HepG2 (cell line): ENCODE data around the gene MINDY2. TPM values are rescaled to one million over a fixed set of nuclear protein-coding genes. Genes with fewer than 3 reads are reported as not detected.

ENCODE experiments used
- ATAC-seq: fragments of 200-7000 bp; cut with Tn5 transposase; 3 replicates; pipeline ENCODE4 v1.9.1; 2020; ENCODE audit warnings: mild to moderate bottlenecking, moderate library complexity
- BruUV-seq: library from RNA; stranded (reverse); fragments of 400-500 nt; replicated peaks from 2 replicates; lab custom pipeline; 2021; lab: Mats Ljungman, UMichigan
- CTCF ChIA-PET: fragments of 300-600 bp; formaldehyde crosslinking; extraction: SDS; loops from one replicate; lab custom pipeline; 2021; ENCODE audit warnings: low total read pairs, inconsistent platforms, low intra/inter-chr PET ratio; lab: Yijun Ruan, JAX
- POLR2A ChIA-PET: fragments of 350-600 bp; sonication (Branson Sonifier 250); formaldehyde crosslinking; loops from one replicate; lab custom pipeline; 2020; ENCODE audit warnings: antibody characterized with exemption, inconsistent platforms; lab: Yijun Ruan, JAX
- DNase-seq: peaks from one replicate; pipeline ENCODE4 v3.0.0-alpha.2; 2015; ENCODE audit warnings: low spot score
- FAIRE-seq: peaks from 3 replicates; lab custom pipeline; 2011; peaks lifted over from hg19 to GRCh38; lab: Jason Lieb, UNC
- H2AFZ ChIP-seq: one replicate; pipeline ENCODE4 v1.6.1; 2011; ENCODE audit warnings: low read length, inconsistent platforms
- H3K27ac ChIP-seq: fragments of 300-600 bp; 3 replicates; pipeline ENCODE4 v1.8.0; 2011; ENCODE audit warnings: mixed run types, mild to moderate bottlenecking, mixed read lengths, low read length, inconsistent platforms; ENCODE audit not compliant: insufficient read depth; ENCODE audit errors: extremely low read length
- H3K27me3 ChIP-seq, 2 experiments: fragments of 200-600 bp in 1 of 2; 2 replicates in 1 of 2; 3 replicates in 1 of 2; pipeline versions ENCODE4 v1.6.0 to v1.8.0; 2011; ENCODE audit warnings: low read length in 2 of 2, mild to moderate bottlenecking in 2 of 2, moderate library complexity in 2 of 2, inconsistent platforms in 1 of 2; ENCODE audit not compliant: insufficient read depth in 2 of 2, control insufficient read depth in 1 of 2
- H3K36me3 ChIP-seq, 2 experiments: fragments of 200-600 bp in 1 of 2; replicated peaks in 1 of 2; 2 replicates in 1 of 2; 3 replicates in 1 of 2; pipeline versions ENCODE4 v1.5.1 to v1.8.0; 2011; ENCODE audit warnings: low read length in 2 of 2, inconsistent platforms in 1 of 2; ENCODE audit not compliant: insufficient read depth in 2 of 2, control insufficient read depth in 1 of 2
- H3K4me1 ChIP-seq: 2 replicates; pipeline ENCODE4 v1.5.1; 2012; ENCODE audit warnings: low read length, inconsistent platforms; ENCODE audit not compliant: insufficient read depth
- H3K4me2 ChIP-seq: 2 replicates; pipeline ENCODE4 v1.6.0; 2011; ENCODE audit warnings: low read depth, low read length, inconsistent platforms
- H3K4me3 ChIP-seq, 3 experiments: fragments of 200-600 bp in 1 of 3; sonication (generic), shearing (Covaris generic) in 1 of 3; replicated peaks in 1 of 3; 2 replicates each; pipeline ENCODE4 v1.5.1; 2011 to 2016; ENCODE audit warnings: low read length in 3 of 3, inconsistent platforms in 2 of 3, low read depth in 2 of 3, mild to moderate bottlenecking in 2 of 3, control low read depth in 1 of 3, mixed read lengths in 1 of 3; ENCODE audit not compliant: insufficient read depth in 1 of 3
- H3K79me2 ChIP-seq: one replicate; pipeline ENCODE4 v1.6.1; 2011; ENCODE audit warnings: low read length, inconsistent platforms; ENCODE audit not compliant: insufficient read depth
- H3K9ac ChIP-seq: 2 replicates; pipeline ENCODE4 v1.6.0; 2011; ENCODE audit warnings: mild to moderate bottlenecking, low read depth, low read length, inconsistent platforms; ENCODE audit not compliant: insufficient read depth
- H3K9me3 ChIP-seq: 2 replicates; pipeline ENCODE4 v1.5.1; 2012; ENCODE audit warnings: mild to moderate bottlenecking, low read length
- H4K20me1 ChIP-seq: 2 replicates; pipeline ENCODE4 v1.6.0; 2011; ENCODE audit warnings: inconsistent platforms, mild to moderate bottlenecking, low read length, moderate library complexity; ENCODE audit not compliant: insufficient read depth
- DZIP1 ChIP-seq: sonication (generic); formaldehyde crosslinking; IDR thresholded peaks from 2 replicates; pipeline ENCODE4 v1.5.0; 2020; ENCODE audit warnings: mild to moderate bottlenecking, missing genetic modification reagents
- FOXO1 ChIP-seq: sonication (generic); formaldehyde crosslinking; IDR thresholded peaks from 2 replicates; pipeline ENCODE4 v1.4.0; 2020; ENCODE audit warnings: missing genetic modification reagents
- GTF2F1 ChIP-seq: fragments of 150-350 bp; IDR thresholded peaks from 2 replicates; pipeline ENCODE4 v1.6.1; 2014; ENCODE audit warnings: low read length
- MLXIP ChIP-seq: sonication (generic); formaldehyde crosslinking; IDR thresholded peaks from 2 replicates; pipeline ENCODE4 v1.9.0; 2021; ENCODE audit warnings: missing genetic modification reagents, borderline replicate concordance
- NR2F1 ChIP-seq, 2 experiments: fragments of 450-650 bp in 1 of 2; formaldehyde crosslinking in 1 of 2; IDR thresholded peaks; 2 replicates each; pipeline versions ENCODE4 v1.5.0 to v1.6.1; 2016 to 2020; ENCODE audit warnings: mild to moderate bottlenecking in 1 of 2, missing compliant biosample characterization in 1 of 2, missing genetic modification reagents in 1 of 2, moderate library complexity in 1 of 2
- RBFOX2 ChIP-seq: fragments of 200-400 bp; formaldehyde crosslinking; IDR thresholded peaks from 2 replicates; pipeline ENCODE4 v1.6.1; 2017; ENCODE audit warnings: low read depth, mild to moderate bottlenecking, low read length
- SP2 ChIP-seq: sonication (generic); formaldehyde crosslinking; IDR thresholded peaks from 2 replicates; pipeline ENCODE4 v1.5.1; 2020; ENCODE audit warnings: mild to moderate bottlenecking, missing genetic modification reagents
- TP53 ChIP-seq: sonication (generic); formaldehyde crosslinking; conservative IDR thresholded peaks from 2 replicates; pipeline ENCODE4 v1.4.0; 2020; ENCODE audit warnings: missing genetic modification reagents
- ZNF142 ChIP-seq: sonication (generic); formaldehyde crosslinking; IDR thresholded peaks from 2 replicates; pipeline ENCODE4 v1.4.0; 2020; ENCODE audit warnings: missing genetic modification reagents
- ZNF331 ChIP-seq: sonication (generic); formaldehyde crosslinking; IDR thresholded peaks from 2 replicates; pipeline ENCODE4 v1.4.0; 2020; ENCODE audit warnings: missing genetic modification reagents
- ZNF383 ChIP-seq: sonication (generic); formaldehyde crosslinking; IDR thresholded peaks from 2 replicates; pipeline ENCODE4 v1.4.0; 2020; ENCODE audit warnings: missing genetic modification reagents, mild to moderate bottlenecking, borderline replicate concordance
- WGBS: methylation state at CpG from one replicate; pipeline ENCODE4 v1.1.6; 2017; ENCODE audit warnings: low lambda C conversion rate; 5-methylcytosine and 5-hydroxymethylcytosine counted together
- in situ Hi-C: cut with HindIII; loops from 2 replicates; pipeline ENCODE4 v1.10.0; 2017; ENCODE audit warnings: low pct_unique_long_range_greater_than_20kb; ENCODE audit not compliant: extremely low pct_ligation_motif_present
- intact Hi-C: fragments of 100-400 bp; cut with micrococcal nuclease; formaldehyde crosslinking; loops from one replicate; pipeline ENCODE4 v1.10.0; 2022; ENCODE audit not compliant: unreplicated experiment
- polyA plus RNA-seq, 8 experiments: library from polyadenylated mRNA; depleted of rRNA in 3 of 8; stranded (reverse) in 7 of 8; unstranded in 1 of 8; fragments of >200 nt; fragmentation: Illumina TruSeq in 4 of 8; extraction: Trizol in 4 of 8; gene quantifications; 2 replicates each; pipeline versions ENCODE4 v1.2.1 to v1.2.3, GENCODE V29; 2011 to 2016; ENCODE audit warnings: low read depth in 4 of 8, missing spikeins in 1 of 8, mixed read lengths in 1 of 8; ENCODE audit not compliant: insufficient read depth in 1 of 8
- total RNA-seq, 5 experiments: library from RNA; depleted of rRNA; stranded (reverse); fragments of >200 nt; fragmentation: Illumina TruSeq; extraction: Trizol; gene quantifications; 2 replicates each; pipeline ENCODE4 v1.2.3, GENCODE V29; 2016; ENCODE audit warnings: low read depth in 1 of 5
- TF ChIP-seq, protein P1 (sequence below): sonication (generic); formaldehyde crosslinking; IDR thresholded peaks from 2 replicates; pipeline ENCODE4 v1.5.1; 2020; ENCODE audit warnings: mild to moderate bottlenecking, missing genetic modification reagents, moderate library complexity

The MINDY2 gene
- total and polyA plus RNA-seq, 2 of the 13 experiments (the other 11 are each of a cell fraction or from before 2014, with no cell fraction given), result 7.2 to 12.6 TPM

DNA sequence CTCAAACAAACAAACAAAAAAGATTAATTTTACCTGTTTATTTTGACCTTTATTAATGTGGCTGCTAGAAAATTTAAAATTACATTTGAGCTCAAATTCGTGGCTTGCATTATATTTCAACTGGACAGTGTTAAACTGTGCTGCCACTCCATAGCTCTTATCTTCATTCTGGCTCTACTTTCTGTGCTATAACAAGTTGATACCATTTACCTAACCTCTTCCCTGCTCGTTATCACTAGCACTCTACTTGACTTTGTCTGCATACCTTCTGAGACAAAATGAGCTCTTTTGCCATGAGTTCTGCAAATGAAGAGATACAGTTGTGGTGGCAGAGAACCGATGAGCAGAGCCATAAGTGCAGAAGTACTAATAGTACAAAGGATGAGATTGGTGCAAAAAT is 26.4 kb downstream of the MINDY2 start:
- no peak for DNase-seq
- ChIA-PET CTCF (no interaction called here), POLR2A (no interaction called here)
- Histone ChIP-seq H4K20me1 (no peaks in the 10 kb centered on the region), H3K79me2 (peaks cover 7% of the 10 kb centered on the region), H3K4me2 (no peak overlapping the region), H3K36me3 (peaks cover 1 to 4% of the 10 kb centered on the region in 2 experiments; a peak in 3 of 5 replicates), H3K9ac (no peak overlapping the region), H2AFZ (no peak overlapping the region), H3K4me3 (no peak overlapping the region), H3K27ac (no peak overlapping the region), H3K4me1 (peaks cover 18% of the 10 kb centered on the region), H3K27me3 (no peaks in the 10 kb centered on the region), H3K9me3 (no peaks in the 10 kb centered on the region)
- FAIRE-seq, result no peak
- no peak for ATAC-seq
- TF ChIP-seq RBFOX2 (no peak), ZNF383 (no peak), NR2F1 (CRISPR knock-in tag; IDR thresholded peaks at IDR 0.05) (no peak), ZNF331 (CRISPR knock-in tag) (no peak), SP2 (CRISPR knock-in tag) (no peak), TP53 (CRISPR knock-in tag) (no peak), GTF2F1 (no peak), DZIP1 (CRISPR knock-in tag) (no peak), ZNF142 (CRISPR knock-in tag) (no peak), FOXO1 (CRISPR knock-in tag) (no peak), MLXIP (CRISPR knock-in tag) (no peak)
- TF ChIP-seq, protein P1, sequence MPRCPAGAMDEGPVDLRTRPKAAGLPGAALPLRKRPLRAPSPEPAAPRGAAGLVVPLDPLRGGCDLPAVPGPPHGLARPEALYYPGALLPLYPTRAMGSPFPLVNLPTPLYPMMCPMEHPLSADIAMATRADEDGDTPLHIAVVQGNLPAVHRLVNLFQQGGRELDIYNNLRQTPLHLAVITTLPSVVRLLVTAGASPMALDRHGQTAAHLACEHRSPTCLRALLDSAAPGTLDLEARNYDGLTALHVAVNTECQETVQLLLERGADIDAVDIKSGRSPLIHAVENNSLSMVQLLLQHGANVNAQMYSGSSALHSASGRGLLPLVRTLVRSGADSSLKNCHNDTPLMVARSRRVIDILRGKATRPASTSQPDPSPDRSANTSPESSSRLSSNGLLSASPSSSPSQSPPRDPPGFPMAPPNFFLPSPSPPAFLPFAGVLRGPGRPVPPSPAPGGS (CRISPR knock-in tag), result no peak
- intact Hi-C loops, result no loop called here
- no TSS peak for BruUV-seq
- WGBS, result 94% methylated on average over 3 of the region's 3 CpGs
- in situ Hi-C loops, result no loop called here
